MCF 10A (cell line): ENCODE measurements around the gene FBXL19. TPM values are rescaled to one million over a fixed set of nuclear protein-coding genes. Genes with fewer than 3 reads are reported as not detected.

ENCODE experiments used
- BruUV-seq: library from RNA; stranded (reverse); fragments of 400-500 nt; replicated peaks from 2 replicates; lab custom pipeline; 2021; lab: Mats Ljungman, UMichigan
- CTCF ChIA-PET: fragments of 300-600 bp; sonication (Branson Sonifier 250); formaldehyde crosslinking; extraction: SDS; loops from one replicate; lab custom pipeline; 2021; ENCODE audit warnings: antibody characterized with exemption, inconsistent platforms; lab: Yijun Ruan, JAX
- POLR2A ChIA-PET: fragments of 300-600, 350-650 bp; sonication (Branson Sonifier 250); formaldehyde crosslinking; extraction: SDS; loops from one replicate; lab custom pipeline; 2020; ENCODE audit warnings: antibody characterized with exemption, inconsistent platforms; lab: Yijun Ruan, JAX
- DNase-seq: peaks from one replicate; pipeline ENCODE4 v3.0.0-alpha.2; 2018; ENCODE audit not compliant: unreplicated experiment
- H3K27ac Mint-ChIP-seq: one replicate; pipeline ENCODE4 v1.8.0; 2022; ENCODE audit warnings: mild to moderate bottlenecking, low read depth, mixed read lengths; ENCODE audit not compliant: unreplicated experiment
- H3K27me3 Mint-ChIP-seq: one replicate; pipeline ENCODE4 v1.8.0; 2022; ENCODE audit warnings: mixed read lengths; ENCODE audit not compliant: insufficient read depth, unreplicated experiment
- H3K36me3 Mint-ChIP-seq: one replicate; pipeline ENCODE4 v1.8.0; 2022; ENCODE audit warnings: mild to moderate bottlenecking, moderate library complexity, mixed read lengths; ENCODE audit not compliant: insufficient read depth, unreplicated experiment
- H3K4me1 Mint-ChIP-seq: one replicate; pipeline ENCODE4 v1.8.0; 2022; ENCODE audit warnings: mixed read lengths; ENCODE audit not compliant: insufficient read depth, unreplicated experiment
- H3K4me3 Mint-ChIP-seq: one replicate; pipeline ENCODE4 v1.8.0; 2022; ENCODE audit warnings: mild to moderate bottlenecking, moderate library complexity, mixed read lengths; ENCODE audit not compliant: unreplicated experiment
- H3K9me3 Mint-ChIP-seq: one replicate; pipeline ENCODE4 v1.8.0; 2022; ENCODE audit warnings: mixed read lengths; ENCODE audit not compliant: unreplicated experiment
- CTCF ChIP-seq: fragments of 200-600 bp; IDR thresholded peaks from one replicate; pipeline ENCODE4 v1.8.0; 2022; ENCODE audit warnings: antibody characterized with exemption, mild to moderate bottlenecking; ENCODE audit not compliant: unreplicated experiment
- intact Hi-C: fragments of 100-400 bp; cut with micrococcal nuclease; formaldehyde crosslinking; loops from 2 replicates; pipeline ENCODE4 v1.14.1; 2022
- microRNA-seq: library from miRNA; unstranded; fragments of <30 nt; microRNA quantifications from one replicate; pipeline ENCODE4 v1.2.0, GENCODE V29; 2022
- total RNA-seq: library from RNA; stranded (reverse); gene quantifications from 2 replicates; pipeline ENCODE4 v1.2.3, GENCODE V29; 2022

Gene FBXL19
- total RNA-seq, 1 experiment from 2014 or later = 18.0 TPM

- no peaks in the 10 kb centered on the region for H3K36me3 Mint-ChIP-seq
- POLR2A ChIA-PET = interaction anchor here (0.9 to 1.4 kb wide), 3 partner anchors 37 to 145 kb away, joined by 3 to 9 read pairs (median 3); partner anchors contain the start of genes STX4, ZNF646 and ZNF668
- H3K4me1 Mint-ChIP-seq = peaks cover 11% of the 10 kb centered on the region
- TF ChIP-seq CTCF = no peak
- peak overlapping the region; percentile 42 for H3K27ac Mint-ChIP-seq
- CTCF ChIA-PET = interaction anchor here (4.6 kb wide), 1 partner anchor 12 kb away, joined by 43 read pairs; the partner anchor contains the start of gene HSD3B7
- intact Hi-C loops = loop anchor here (2.0 to 5.0 kb wide), 2 partner anchors 36 to 76 kb away; partner anchors contain the start of gene STX4
- H3K9me3 Mint-ChIP-seq = no peaks in the 10 kb centered on the region
- peak overlapping the region; percentile 78 for H3K4me3 Mint-ChIP-seq
- no peaks in the 10 kb centered on the region for H3K27me3 Mint-ChIP-seq
- no TSS peak for BruUV-seq
- no peak for DNase-seq
Observed at GRCh38 chr16:30996324-30996984, 73.1 kb downstream of the FBXL19 start.

DNA sequence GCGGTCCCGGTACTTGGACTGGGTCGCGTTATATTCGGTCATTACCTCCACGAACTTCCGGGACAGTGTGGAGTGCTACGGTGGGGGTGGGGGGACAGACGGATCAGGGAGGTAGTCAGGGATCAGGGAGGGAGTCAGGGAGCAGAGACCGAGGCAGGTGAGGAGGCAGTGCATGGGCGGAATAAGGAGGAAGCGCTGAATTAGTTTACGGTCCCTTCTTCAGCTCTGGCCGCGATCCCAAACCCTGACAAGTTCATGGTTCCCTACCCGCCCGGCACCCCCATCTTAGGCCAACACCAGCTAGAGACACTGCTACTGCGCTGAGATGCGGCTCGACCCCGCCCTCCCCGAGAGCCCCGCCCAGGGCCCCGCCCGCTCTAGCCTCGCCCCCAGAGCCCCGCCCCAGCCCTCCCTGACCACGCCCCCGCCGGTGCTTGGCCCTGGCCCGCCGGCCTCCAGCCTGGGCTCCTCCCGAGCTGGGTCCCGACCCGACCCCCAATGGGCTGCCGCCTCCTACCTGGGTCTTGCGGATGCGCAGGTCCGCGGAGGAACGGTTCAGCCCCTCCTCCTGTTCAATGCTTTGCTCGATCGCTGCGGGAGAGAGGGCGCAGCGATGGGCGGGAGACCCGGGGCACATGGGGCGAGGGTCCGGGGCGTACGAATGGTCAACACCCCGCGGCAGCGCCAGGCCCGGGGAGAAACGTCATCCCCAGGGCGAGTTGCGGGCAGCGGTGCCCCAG lies 73.8 kb downstream of the FBXL19 start:
- DNase-seq = peak; percentile 79
- TF ChIP-seq CTCF = no peak
- ChIA-PET CTCF (interaction anchor here (4.6 kb wide), 1 partner anchor 13 kb away, joined by 43 read pairs; the partner anchor contains the start of gene HSD3B7), POLR2A (interaction anchor here (0.7 to 1.4 kb wide), 4 partner anchors 36 to 144 kb away, joined by 3 to 9 read pairs (median 4); partner anchors contain the start of genes STX4, ZNF646 and ZNF668)
- Mint-ChIP-seq H3K27me3 (no peaks in the 10 kb centered on the region), H3K36me3 (no peaks in the 10 kb centered on the region), H3K4me3 (peak overlapping the region; percentile 78), H3K9me3 (no peaks in the 10 kb centered on the region), H3K4me1 (peaks cover 11% of the 10 kb centered on the region), H3K27ac (peak overlapping the region; percentile 42)
- TSS peak; percentile 57 for BruUV-seq
- intact Hi-C loops = loop anchor here (2.0 to 5.0 kb wide), 2 partner anchors 35 to 76 kb away; partner anchors contain the start of gene STX4

DNA sequence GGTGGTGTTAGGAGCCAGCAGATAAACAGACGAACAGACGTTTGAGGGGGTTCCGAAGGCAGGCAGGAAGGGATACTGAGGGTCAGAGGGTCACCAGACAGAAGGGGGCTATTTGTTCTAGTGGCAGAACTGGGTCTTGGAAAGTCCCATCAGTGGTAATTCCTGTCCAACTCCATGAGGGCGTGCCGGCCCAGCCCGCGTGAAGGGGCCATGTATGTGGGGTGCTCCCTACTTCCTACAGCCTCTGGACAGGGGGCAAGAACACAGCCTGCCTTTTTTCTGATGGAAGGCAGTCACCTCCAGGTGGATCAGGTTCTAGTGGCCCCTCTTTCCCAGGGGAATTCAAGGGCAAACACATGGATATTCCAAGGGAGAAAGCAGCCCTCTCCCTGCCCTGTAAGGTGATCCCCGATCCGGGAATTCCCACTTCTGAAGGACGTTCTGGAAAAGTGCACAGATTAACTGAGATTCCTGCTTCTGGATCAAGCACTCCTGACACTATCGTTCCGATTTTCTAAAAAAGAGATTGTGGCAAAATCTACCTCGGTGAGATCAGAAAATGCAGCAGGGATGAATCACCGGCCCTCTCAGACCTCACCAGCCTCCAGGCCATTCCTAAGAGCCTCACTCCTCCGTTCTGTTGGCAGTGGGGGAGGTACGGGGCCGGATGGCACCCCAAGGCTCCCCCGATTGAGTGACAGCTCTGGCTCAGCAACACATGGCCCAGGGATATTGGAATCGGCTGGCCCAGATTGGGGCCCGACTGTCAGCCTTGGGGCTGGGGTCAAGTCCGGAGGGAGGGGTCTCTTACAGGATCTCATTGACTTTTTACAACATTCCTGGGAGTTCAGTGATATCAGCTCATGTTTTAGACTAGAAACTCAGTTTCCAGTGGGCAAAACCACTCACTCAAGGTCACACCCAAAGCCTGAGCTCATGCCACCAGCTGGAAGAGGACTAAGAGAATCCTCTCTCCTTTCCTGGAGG lies 74.6 kb downstream of the FBXL19 start:
- no peaks in the 10 kb centered on the region for H3K27me3 Mint-ChIP-seq
- no peaks in the 10 kb centered on the region for H3K36me3 Mint-ChIP-seq
- H3K4me1 Mint-ChIP-seq = peaks cover 11% of the 10 kb centered on the region

More for the DNA sequence above, 74.6 kb downstream of the FBXL19 start:
- intact Hi-C loops = loop anchor here (2.0 to 5.0 kb wide), 2 partner anchors 34 to 75 kb away; partner anchors contain the start of gene STX4
- POLR2A ChIA-PET = interaction anchor here (0.7 to 2.7 kb wide), 6 partner anchors 35 to 462 kb away, joined by 3 to 13 read pairs (median 5); partner anchors contain the start of genes ARMC5, STX4, ZNF646 and ZNF668
- CTCF ChIA-PET = interaction anchor here (0.6 to 3.3 kb wide), 6 partner anchors 13 to 870 kb away, joined by 3 to 44 read pairs (median 4); partner anchors contain the start of genes HSD3B7, VKORC1 and ZNF843
- TF ChIP-seq CTCF = no peak
- Mint-ChIP-seq H3K27ac (peak overlapping the region; percentile 70), H3K9me3 (no peaks in the 10 kb centered on the region), H3K4me3 (peak overlapping the region; percentile 78)
- TSS peak; percentile 60 for BruUV-seq
- DNase-seq = peak; percentile 75

Small RNA genes lying within 50 kb of the gene (microRNA-seq; reads per million reads assigned to microRNA genes)
- not detected for gene MIR4519
- gene MIR762 = not detected

Other genes with a start within 250 kb of the FBXL19 start
- 52.3 and 60.7 TPM in 2 replicates for gene SRCAP, start 224.4 kb upstream of the FBXL19 start, total RNA-seq
- gene PHKG2, start 175.1 kb upstream of the FBXL19 start, total RNA-seq = 28.0 and 28.4 TPM in 2 replicates
- 4.8 and 5.2 TPM in 2 replicates for gene CFAP119, start 161.5 kb upstream of the FBXL19 start, total RNA-seq
- gene RNF40, start 161.2 kb upstream of the FBXL19 start, total RNA-seq = 78.0 and 85.0 TPM in 2 replicates
- 10.9 and 14.1 TPM in 2 replicates for gene ZNF629, start 136.4 kb upstream of the FBXL19 start, total RNA-seq
- gene BCL7C, start 29.5 kb upstream of the FBXL19 start, total RNA-seq = 32.0 and 33.9 TPM in 2 replicates
- 3.6 and 4.1 TPM in 2 replicates for gene CTF1, start 27.0 kb upstream of the FBXL19 start, total RNA-seq
- gene ORAI3, start 25.5 kb downstream of the FBXL19 start, total RNA-seq = 16.2 and 21.2 TPM in 2 replicates
- gene SETD1A, start 34.2 kb downstream of the FBXL19 start, total RNA-seq = 15.0 and 15.8 TPM in 2 replicates
- 5.0 and 5.3 TPM in 2 replicates for gene HSD3B7, start 61.6 kb downstream of the FBXL19 start, total RNA-seq
- 0.42 and 0.91 TPM in 2 replicates for gene STX1B, start 87.1 kb downstream of the FBXL19 start, total RNA-seq
- gene STX4, start 110.0 kb downstream of the FBXL19 start, total RNA-seq = 66.7 and 89.2 TPM in 2 replicates
- gene ZNF668, start 150.7 kb downstream of the FBXL19 start, total RNA-seq = 11.9 and 15.1 TPM in 2 replicates
- gene ZNF646, start 150.8 kb downstream of the FBXL19 start, total RNA-seq = 12.6 and 15.2 TPM in 2 replicates
- gene PRSS53, start 165.4 kb downstream of the FBXL19 start, total RNA-seq = 4.4 and 5.5 TPM in 2 replicates
- 64.7 and 66.3 TPM in 2 replicates for gene VKORC1, start 171.2 kb downstream of the FBXL19 start, total RNA-seq
- gene BCKDK, start 184.8 kb downstream of the FBXL19 start, total RNA-seq = 31.7 and 41.0 TPM in 2 replicates
- 42.0 and 45.8 TPM in 2 replicates for gene KAT8, start 194.1 kb downstream of the FBXL19 start, total RNA-seq
- 24.6 and 32.6 TPM in 2 replicates for gene PRSS8, start 212.2 kb downstream of the FBXL19 start, total RNA-seq
- gene PRSS36, start 226.5 kb downstream of the FBXL19 start, total RNA-seq = 0.49 and 1.0 TPM in 2 replicates